IPS-18c (cell line): ENCODE data around the gene SCFD2.

ENCODE experiments used
- H3K4me3 ChIP-seq: 2 replicates; pipeline ENCODE4 v1.7.0; 2013; ENCODE audit warnings: low read depth, mild to moderate bottlenecking, low read length, moderate library complexity; ENCODE audit not compliant: insufficient read depth
- H3K9me3 ChIP-seq: one replicate; pipeline ENCODE4 v1.6.1; 2013; ENCODE audit warnings: mild to moderate bottlenecking, low read length, moderate library complexity; ENCODE audit not compliant: control insufficient read depth, insufficient read depth

Gene SCFD2

DNA sequence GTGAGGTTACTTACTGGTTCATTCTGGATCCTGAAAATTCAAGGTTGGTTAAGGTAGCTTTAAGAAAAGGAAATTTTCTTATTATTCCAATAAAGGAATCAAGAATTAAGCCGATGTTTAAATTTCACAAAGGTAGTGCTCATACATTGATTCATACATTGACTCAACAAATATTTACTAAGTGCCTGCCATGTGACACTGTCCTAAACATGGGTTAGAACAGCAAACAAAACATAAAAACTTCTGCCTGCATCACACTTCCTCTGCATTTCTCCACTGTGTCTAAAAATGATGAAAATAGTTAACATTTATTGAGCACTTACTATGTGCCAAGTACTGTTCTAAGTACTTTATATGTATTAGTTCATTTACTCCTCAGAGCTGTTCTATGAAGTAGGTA lies 428.0 kb downstream of the SCFD2 start:
- no peak overlapping the region for H3K4me3 ChIP-seq
- H3K9me3 ChIP-seq: no peaks in the 10 kb centered on the region

GRCh38 chr4:52936729-52937128 lies 429.1 kb downstream of the SCFD2 start:
- H3K4me3 ChIP-seq: no peak overlapping the region
- H3K9me3 ChIP-seq: no peaks in the 10 kb centered on the region

DNA sequence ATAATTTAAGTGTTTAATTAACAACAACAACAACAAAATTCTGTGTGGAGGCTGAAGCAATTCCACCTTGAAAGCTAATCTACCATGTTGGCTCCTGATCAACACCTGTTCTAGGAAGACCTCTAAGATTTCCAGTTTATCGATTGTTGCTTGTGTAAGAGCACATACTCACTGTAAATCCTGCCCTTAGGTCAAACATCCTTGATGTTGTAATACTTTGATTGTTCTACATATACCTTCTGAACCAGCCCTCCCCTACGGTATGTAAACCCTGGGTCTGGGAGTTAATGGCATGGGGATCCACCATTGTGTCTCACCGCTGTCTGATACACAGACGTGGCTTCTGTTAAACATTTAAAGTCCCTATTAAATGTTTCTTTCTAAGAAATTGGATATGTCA lies 430.5 kb downstream of the SCFD2 start:
- Histone ChIP-seq H3K4me3 (no peak overlapping the region), H3K9me3 (no peaks in the 10 kb centered on the region)

DNA sequence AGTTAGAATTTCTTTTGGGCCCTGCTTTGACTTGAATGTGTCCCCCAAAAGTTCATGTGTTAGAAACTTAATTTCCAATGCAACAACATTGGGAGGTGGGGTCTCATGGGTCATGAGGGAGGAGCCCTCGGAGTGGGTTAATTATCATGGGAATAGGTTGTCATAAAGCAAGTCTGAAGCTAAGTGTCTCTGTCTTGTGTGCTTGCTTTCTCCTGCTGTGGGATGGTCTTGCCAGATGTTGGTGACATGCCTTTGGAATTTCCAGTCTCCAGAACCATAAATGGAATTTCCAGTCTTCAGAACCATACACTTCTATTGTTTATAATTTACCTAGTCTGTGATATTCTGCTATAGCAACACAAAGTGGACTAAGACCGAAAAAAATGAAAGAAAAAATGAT lies 432.1 kb downstream of the SCFD2 start:
- Histone ChIP-seq H3K9me3 (no peaks in the 10 kb centered on the region), H3K4me3 (no peak overlapping the region)

- H3K9me3 ChIP-seq: no peaks in the 10 kb centered on the region
- no peak overlapping the region for H3K4me3 ChIP-seq
Observed at GRCh38 chr4:52932591-52933470, 433.0 kb downstream of the SCFD2 start.

DNA sequence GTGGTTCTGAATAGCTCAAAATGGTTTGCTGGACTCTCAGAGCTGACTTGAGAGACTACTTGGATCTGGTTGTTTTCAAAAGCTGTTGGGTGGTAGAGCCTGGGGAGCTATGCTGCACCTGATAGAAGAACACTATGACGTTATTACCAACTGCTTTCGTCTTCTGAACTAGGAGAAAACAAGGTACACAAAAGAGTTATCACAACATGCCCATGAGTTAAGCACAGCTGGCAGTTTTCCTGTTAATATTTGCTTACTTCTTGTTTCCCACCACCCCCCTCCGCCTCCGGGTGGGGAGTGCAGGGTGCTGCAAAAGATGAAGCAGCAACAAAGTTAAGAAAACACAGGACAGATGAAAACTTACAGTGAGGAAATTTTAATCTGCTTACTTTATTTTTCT lies 434.6 kb downstream of the SCFD2 start:
- no peak overlapping the region for H3K4me3 ChIP-seq
- H3K9me3 ChIP-seq: no peaks in the 10 kb centered on the region

DNA sequence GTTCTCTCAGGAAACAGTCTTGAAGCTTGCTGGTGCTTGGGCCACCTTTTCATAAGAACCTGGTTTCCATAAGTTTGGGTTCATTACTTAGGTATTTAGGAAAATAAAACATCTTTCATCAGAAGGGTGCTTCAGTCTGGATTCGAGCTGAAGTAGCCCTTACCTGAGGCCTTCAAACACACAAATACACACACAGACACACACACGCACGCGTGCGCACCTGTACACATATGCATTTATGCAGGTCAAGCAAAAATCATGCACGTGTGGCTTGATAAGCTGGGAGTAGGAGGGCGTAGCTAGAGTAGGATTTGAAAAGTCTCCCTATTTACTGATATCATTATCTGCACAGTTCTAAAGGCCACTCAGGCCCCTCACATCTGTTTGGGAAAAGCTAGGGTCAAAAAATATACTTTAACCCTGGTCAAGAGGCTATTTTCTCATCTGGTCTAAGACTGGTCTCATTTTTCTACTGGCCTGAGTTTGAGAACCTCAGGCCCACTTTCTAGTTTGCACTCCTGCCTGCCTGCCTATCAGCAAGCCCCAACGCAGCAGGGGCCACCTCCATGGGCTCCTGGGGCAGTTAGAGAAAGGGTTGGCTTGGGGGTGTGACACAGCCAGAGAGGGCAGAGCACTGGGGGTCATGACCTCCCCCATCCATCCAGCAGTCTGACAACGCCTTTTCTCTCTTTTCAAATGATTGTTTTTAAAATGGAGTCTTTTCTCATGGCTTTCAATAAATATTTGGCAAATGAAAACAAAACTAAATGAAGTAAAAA lies 439.5 kb downstream of the SCFD2 start:
- no peak overlapping the region for H3K4me3 ChIP-seq

DNA sequence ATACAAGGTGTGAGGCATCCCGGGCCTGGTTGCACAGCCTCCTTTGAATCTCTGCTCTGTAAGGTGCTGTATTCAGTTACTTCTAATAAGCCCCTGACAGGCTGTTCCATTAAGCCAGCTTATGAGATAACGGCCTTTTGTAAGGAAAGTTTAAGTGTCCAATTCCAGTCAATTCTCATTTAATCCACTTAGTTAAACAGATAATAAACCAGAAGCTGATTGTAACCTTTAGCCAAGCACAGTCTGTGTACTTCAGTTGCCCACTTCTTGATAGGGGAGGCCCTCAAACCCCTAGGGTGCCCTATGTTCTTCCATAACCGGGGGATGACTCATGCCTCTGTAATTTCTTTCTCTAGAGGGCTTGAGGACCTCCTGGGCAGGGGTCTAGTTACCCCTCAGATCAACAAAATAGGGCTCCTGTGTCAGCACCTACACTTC lies 440.3 kb downstream of the SCFD2 start:
- no peak overlapping the region for H3K4me3 ChIP-seq
- H3K9me3 ChIP-seq: no peaks in the 10 kb centered on the region

More for the DNA sequence above, 439.5 kb downstream of the SCFD2 start:
- H3K9me3 ChIP-seq: no peaks in the 10 kb centered on the region

DNA sequence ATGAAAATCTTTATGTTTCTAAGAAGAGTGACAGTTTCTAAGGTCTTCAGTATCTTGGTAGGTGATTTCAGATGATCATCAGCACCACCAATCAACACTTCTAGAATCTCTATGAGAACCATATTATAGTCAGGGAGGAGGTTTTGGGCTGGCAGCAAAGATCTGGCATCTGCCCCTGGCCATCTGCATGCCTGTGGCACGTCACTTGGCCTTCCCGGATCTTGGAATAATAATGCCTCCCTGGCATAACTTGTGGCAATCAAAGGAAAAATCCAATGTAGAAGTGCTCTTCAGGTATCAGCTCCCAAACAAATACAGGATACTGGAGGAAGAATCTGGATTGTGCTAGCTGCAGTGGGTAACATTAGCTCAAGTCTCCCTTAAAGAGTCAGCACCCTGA lies 446.4 kb downstream of the SCFD2 start:
- H3K9me3 ChIP-seq: no peaks in the 10 kb centered on the region

DNA sequence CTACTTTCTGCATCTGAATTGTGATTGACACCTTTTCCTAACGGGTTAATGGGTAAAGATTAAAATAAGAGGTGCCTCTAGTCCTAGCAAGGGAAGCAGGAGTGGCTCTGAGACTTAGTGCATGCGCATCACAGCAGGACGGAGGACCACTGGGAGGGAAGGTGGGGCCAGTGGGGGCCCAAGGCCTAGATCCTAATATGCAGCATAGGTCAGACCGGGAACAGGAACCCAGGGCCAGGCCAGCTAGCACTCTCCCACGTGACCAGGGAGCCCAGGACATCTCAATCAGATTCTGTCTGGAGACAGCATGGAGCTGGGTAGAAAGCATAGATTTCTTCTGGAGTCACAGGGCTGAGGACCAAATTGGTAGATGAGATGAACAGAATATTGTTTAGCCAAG lies 448.0 kb downstream of the SCFD2 start:
- Histone ChIP-seq H3K4me3 (no peak overlapping the region), H3K9me3 (no peaks in the 10 kb centered on the region)

More for the DNA sequence above, 446.4 kb downstream of the SCFD2 start:
- H3K4me3 ChIP-seq: no peak overlapping the region

DNA sequence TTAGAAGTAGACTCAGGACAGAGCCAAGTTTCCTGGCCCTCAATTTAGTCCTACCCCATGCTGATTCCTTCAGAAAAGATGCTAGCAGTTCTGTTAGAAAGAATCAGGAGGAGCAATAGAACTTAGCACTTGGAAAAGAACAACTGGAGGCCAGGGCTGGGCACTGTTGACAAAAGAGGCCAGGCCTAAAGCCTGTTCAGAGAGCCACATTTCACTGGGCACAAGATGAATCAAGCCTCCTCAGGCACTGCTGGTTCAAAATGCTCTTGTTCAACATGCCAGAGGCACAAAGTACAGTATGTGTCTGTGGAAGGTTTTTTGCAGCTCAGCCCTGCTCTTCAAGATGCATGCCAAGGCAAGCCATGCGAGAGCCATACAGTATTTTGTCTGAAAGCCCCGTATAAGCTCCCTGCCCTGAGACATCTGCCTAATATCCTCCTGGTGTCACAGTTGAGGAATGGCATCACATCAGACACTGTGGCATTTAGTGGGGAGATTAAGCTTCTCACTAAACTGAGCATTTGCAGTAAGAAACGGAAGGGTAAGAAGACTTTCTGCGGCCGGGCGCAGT lies 450.0 kb downstream of the SCFD2 start:
- Histone ChIP-seq H3K4me3 (no peak overlapping the region), H3K9me3 (no peaks in the 10 kb centered on the region)

GRCh38 chr4:52915191-52915590 lies 450.7 kb downstream of the SCFD2 start:
- H3K4me3 ChIP-seq: no peak overlapping the region
- no peaks in the 10 kb centered on the region for H3K9me3 ChIP-seq

- Histone ChIP-seq H3K4me3 (no peak overlapping the region), H3K9me3 (no peaks in the 10 kb centered on the region)
Observed at GRCh38 chr4:52914051-52914605, 451.7 kb downstream of the SCFD2 start.

- Histone ChIP-seq H3K4me3 (no peak overlapping the region), H3K9me3 (no peaks in the 10 kb centered on the region)
Observed at GRCh38 chr4:52912608-52913007, 453.3 kb downstream of the SCFD2 start.

DNA sequence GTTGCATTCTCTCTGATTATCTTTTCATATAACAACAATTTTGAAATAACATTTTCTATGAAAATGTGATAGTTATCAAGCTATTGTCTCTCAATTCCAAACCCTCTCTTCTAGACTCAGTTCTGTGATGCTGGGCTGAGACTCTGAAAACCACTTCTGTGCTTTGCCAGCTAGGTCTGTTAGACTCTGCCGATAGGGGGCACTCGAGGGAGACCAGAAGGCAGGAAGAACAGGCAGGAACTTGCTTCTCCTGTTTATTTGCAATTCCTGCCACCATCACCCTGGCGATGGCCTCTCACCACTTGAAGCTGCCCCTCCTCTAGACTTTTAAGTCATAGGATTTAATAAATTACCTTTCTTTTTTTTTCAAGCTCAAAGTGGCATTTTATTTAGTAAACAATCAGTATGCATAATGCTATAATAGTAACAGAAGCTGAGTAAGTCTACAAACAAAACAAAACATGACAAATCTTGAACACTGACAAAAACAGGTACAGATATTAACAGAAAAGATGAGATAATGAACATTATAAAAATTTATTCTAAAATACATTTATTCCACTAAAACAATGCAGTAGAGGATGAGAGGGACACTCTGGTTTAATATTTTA lies 454.1 kb downstream of the SCFD2 start:
- H3K9me3 ChIP-seq: no peaks in the 10 kb centered on the region
- H3K4me3 ChIP-seq: no peak overlapping the region

- Histone ChIP-seq H3K4me3 (no peak overlapping the region), H3K9me3 (no peaks in the 10 kb centered on the region)
Observed at GRCh38 chr4:52910115-52910514, 455.7 kb downstream of the SCFD2 start.

DNA sequence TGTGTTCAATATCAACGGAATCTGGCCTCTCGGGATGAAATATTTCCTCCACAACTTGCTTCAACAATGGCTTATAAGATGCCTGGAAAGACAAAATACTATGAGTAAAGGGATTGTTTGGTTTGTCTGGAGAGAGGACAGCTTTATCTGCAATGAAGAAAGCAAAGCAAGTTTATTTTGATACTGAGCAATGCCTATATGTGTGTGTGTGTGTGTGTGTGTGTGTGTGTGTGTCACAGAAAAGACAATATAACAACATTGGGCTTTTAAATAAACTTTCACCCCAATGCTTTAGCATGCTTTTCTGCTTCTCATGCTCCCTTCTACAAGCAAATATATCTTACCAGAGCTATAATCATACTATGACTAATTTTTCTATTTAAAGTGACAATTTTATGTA lies 458.4 kb downstream of the SCFD2 start:
- no peaks in the 10 kb centered on the region for H3K9me3 ChIP-seq
- no peak overlapping the region for H3K4me3 ChIP-seq
